OCI-LY7 (cell line): ENCODE measurements around the gene TBXT. TPM values are rescaled to one million over a fixed set of nuclear protein-coding genes. Genes with fewer than 3 reads are reported as not detected.

ENCODE experiments used
- BruUV-seq: library from RNA; stranded (reverse); fragments of 400-500 nt; replicated peaks from 2 replicates; lab custom pipeline; 2021; lab: Mats Ljungman, UMichigan
- CTCF ChIA-PET: fragments of 300-600 bp; sonication (Branson Sonifier 250); formaldehyde crosslinking; loops from one replicate; lab custom pipeline; 2022; ENCODE audit warnings: antibody characterized with exemption; ENCODE audit not compliant: unreplicated experiment; lab: Charles Lee
- POLR2A ChIA-PET: fragments of 300-600 bp; sonication (Branson Sonifier 250); formaldehyde crosslinking; loops from one replicate; lab custom pipeline; 2022; ENCODE audit warnings: antibody characterized with exemption; lab: Charles Lee
- DNase-seq: peaks from one replicate; pipeline ENCODE4 v3.0.0-alpha.2; 2015; ENCODE audit warnings: low spot score
- H2AFZ ChIP-seq: fragments of 200-600 bp; sonication (generic), shearing (Covaris generic); 2 replicates; pipeline ENCODE4 v1.6.1; 2014; ENCODE audit warnings: mild to moderate bottlenecking, antibody characterized with exemption, low read length, moderate library complexity
- H3K27ac ChIP-seq: fragments of 200-600 bp; sonication (generic); 2 replicates; pipeline ENCODE4 v1.5.1; 2014; ENCODE audit warnings: mixed run types, low read depth, mild to moderate bottlenecking, moderate library complexity, low read length, inconsistent platforms; ENCODE audit not compliant: poor library complexity, severe bottlenecking
- H3K36me3 ChIP-seq: fragments of 200-600 bp; sonication (generic); 2 replicates; pipeline ENCODE4 v1.6.1; 2014; ENCODE audit warnings: mild to moderate bottlenecking, antibody characterized with exemption, low read length, moderate library complexity, mixed read lengths; ENCODE audit not compliant: insufficient read depth
- H3K4me1 ChIP-seq: fragments of 200-600 bp; sonication (generic); 2 replicates; pipeline ENCODE4 v1.5.1; 2014; ENCODE audit warnings: mild to moderate bottlenecking, low read length; ENCODE audit not compliant: insufficient read depth, poor library complexity, severe bottlenecking
- H3K4me2 ChIP-seq: fragments of 200-600 bp; sonication (generic); 2 replicates; pipeline ENCODE4 v1.6.1; 2014; ENCODE audit warnings: mild to moderate bottlenecking, low read length
- H3K4me3 ChIP-seq: fragments of 200-600 bp; sonication (generic); 2 replicates; pipeline ENCODE4 v1.5.1; 2014; ENCODE audit warnings: mild to moderate bottlenecking, low read depth, low read length; ENCODE audit not compliant: poor library complexity, severe bottlenecking
- H3K79me2 ChIP-seq: fragments of 200-600 bp; sonication (generic); 2 replicates; pipeline ENCODE4 v1.6.1; 2016; ENCODE audit warnings: low read depth, mild to moderate bottlenecking, low read length, moderate library complexity, mixed read lengths; ENCODE audit not compliant: insufficient read depth
- H3K9me2 ChIP-seq: fragments of 200-600 bp; sonication (generic); 2 replicates; pipeline ENCODE4 v1.6.1; 2016; ENCODE audit warnings: mild to moderate bottlenecking, low read length, mixed read lengths; ENCODE audit not compliant: insufficient read depth
- H3K9me3 ChIP-seq: fragments of 200-600 bp; sonication (generic); 2 replicates; pipeline ENCODE4 v1.6.1; 2014; ENCODE audit warnings: mild to moderate bottlenecking, mixed run types, low read length, mixed read lengths
- H4K20me1 ChIP-seq: fragments of 200-600 bp; sonication (generic); 2 replicates; pipeline ENCODE4 v1.6.1; 2014; ENCODE audit warnings: mild to moderate bottlenecking, antibody characterized with exemption, low read length, moderate library complexity, mixed read lengths; ENCODE audit not compliant: insufficient read depth
- CTCF ChIP-seq: fragments of 200-600 bp; sonication (generic); conservative IDR thresholded peaks from 2 replicates; pipeline ENCODE4 v1.5.1; 2014; ENCODE audit warnings: mild to moderate bottlenecking, antibody characterized with exemption, low read length, moderate library complexity, mixed read lengths
- EZH2phosphoT487 ChIP-seq: fragments of 200-600 bp; sonication (generic); IDR thresholded peaks from 2 replicates; pipeline ENCODE4 v1.6.1; 2018; ENCODE audit warnings: low read depth, borderline replicate concordance, mild to moderate bottlenecking, mixed run types, antibody characterized with exemption, low read length, moderate library complexity, mixed read lengths
- intact Hi-C: fragments of 100-400 bp; cut with micrococcal nuclease; formaldehyde crosslinking; loops from one replicate; pipeline ENCODE4 v1.10.0; 2022; ENCODE audit not compliant: unreplicated experiment
- total RNA-seq, 2 experiments: library from RNA; depleted of rRNA in 1 of 2; stranded (reverse); fragments of >200 nt in 1 of 2; shearing (Covaris generic) in 1 of 2; gene quantifications; 2 replicates each; pipeline ENCODE4 v1.2.3, GENCODE V29; 2014 to 2022

The TBXT gene
- total RNA-seq, 2 experiments from 2014 or later: 1.0 to 5.3 TPM

DNA sequence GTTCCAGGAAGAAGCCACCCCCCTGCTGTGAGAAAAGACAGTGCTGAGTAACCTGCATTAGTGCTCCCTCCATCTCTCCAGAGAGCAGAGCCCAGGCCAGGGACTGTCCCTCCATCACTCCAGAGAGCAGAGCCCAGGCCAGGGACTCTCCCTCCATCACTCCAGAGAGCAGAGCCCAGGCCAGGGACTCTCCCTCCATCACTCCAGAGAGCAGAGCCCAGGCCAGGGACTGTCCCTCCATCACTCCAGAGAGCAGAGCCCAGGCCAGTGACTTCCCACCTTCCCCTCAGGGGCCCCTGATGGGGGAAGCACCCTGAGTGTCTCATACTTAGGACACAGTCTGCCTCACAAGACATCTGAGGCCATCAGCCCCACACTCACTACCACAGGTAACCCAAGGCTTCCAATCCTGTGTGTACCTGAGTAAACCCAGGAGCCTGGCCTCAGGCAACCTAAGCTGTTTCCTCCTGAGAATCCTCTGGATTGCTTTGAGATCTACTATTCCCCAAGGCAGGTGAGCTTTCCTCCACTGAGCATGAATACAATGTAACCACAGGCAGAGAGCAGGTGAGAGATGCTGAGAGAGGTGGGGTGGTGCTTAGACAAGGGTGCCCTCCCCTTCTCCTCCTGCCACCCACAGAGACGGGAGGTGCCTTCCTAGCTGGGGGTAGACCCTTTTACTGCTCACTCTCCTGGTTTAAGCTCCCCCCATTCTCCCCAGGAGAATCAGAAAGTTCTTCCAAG is 4.9 kb downstream of the TBXT start:
- no TSS peak for BruUV-seq

GRCh38 chr6:166157930-166158617 is 9.6 kb downstream of the TBXT start:
- Histone ChIP-seq H4K20me1 (no peaks in the 10 kb centered on the region), H3K9me2 (no peaks in the 10 kb centered on the region), H3K36me3 (no peaks in the 10 kb centered on the region), H3K9me3 (no peaks in the 10 kb centered on the region), H3K4me2 (peak overlapping the region; percentile 39), H3K4me3 (no peak overlapping the region), H3K79me2 (no peaks in the 10 kb centered on the region), H2AFZ (peak overlapping the region; percentile 45; the same call in 1 of the 2 replicates), H3K27ac (no peak overlapping the region), H3K4me1 (peaks cover 17% of the 10 kb centered on the region)
- POLR2A ChIA-PET: interaction anchor here (0.6 to 1.8 kb wide), 6 partner anchors 15 to 185 kb away, joined by 3 to 4 read pairs (median 3); partner anchors contain the start of gene SFT2D1
- TF ChIP-seq CTCF (no peak; the same call in 1 of the 2 replicates), EZH2phosphoT487 (no peak)
- CTCF ChIA-PET: no interaction called here
- BruUV-seq: no TSS peak
- peak; percentile 39 for DNase-seq
- intact Hi-C loops: loop anchor here (1.0 to 5.0 kb wide), 3 partner anchors 117 to 244 kb away; partner anchors contain the start of gene MPC1

More for the DNA sequence above, 4.9 kb downstream of the TBXT start:
- H2AFZ ChIP-seq: no peak overlapping the region
- TF ChIP-seq EZH2phosphoT487: no peak
- no peak for TF ChIP-seq CTCF
- H3K4me2 ChIP-seq: no peak overlapping the region
- no peak for DNase-seq
- intact Hi-C loops: no loop called here
- H3K27ac ChIP-seq: no peak overlapping the region
- no peaks in the 10 kb centered on the region for H4K20me1 ChIP-seq
- ChIA-PET POLR2A (no interaction called here), CTCF (interaction anchor here (0.6 kb wide), 1 partner anchor 189 kb away, joined by 3 read pairs; no protein-coding TSS in a partner anchor)
- no peaks in the 10 kb centered on the region for H3K36me3 ChIP-seq
- H3K9me3 ChIP-seq: no peaks in the 10 kb centered on the region
- H3K4me3 ChIP-seq: no peak overlapping the region
- no peaks in the 10 kb centered on the region for H3K79me2 ChIP-seq
- no peaks in the 10 kb centered on the region for H3K9me2 ChIP-seq
- peaks cover 7% of the 10 kb centered on the region for H3K4me1 ChIP-seq
